SIG-M5 (cell line): ENCODE data around the gene CPB2.

Source experiments
- DNase-seq: peaks from one replicate; lab custom pipeline; 2025; lab: John Stamatoyannopoulos, UW

CPB2 gene

DNA sequence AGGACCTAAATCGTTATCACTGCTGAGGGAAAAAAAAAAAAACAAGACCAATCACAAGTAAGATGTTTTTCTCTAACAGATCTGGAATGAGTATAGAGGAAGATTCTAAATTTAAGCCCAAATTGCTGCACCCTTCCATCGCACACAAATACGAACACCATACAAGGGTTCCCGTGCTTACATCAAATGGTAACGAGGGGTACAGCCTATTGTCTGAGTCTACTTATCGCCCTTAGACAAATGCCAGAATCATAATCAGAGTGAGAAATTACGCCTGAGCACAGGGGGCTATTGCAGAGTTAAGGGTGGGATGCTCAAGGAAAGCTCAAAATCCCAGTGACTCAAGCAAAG, 52.9 kb downstream of the CPB2 start:
- no peak for DNase-seq

DNA sequence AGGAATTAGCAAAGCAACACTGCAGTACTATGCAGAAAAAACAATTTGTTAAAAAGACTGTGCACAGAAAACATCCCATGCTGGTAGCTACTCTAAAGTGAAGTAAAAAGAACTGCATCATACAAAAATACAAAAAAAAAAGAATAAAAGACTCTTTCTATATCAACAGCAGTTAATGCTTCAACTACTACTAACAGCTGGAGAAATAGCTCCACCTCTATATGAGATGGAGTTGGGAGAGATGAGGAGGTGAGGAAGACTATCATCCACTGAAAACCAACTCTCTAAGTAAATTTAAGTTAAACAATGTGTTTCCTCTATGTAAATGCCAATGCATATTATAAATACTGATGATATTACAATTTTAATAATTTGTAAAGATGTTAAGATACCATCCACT, 54.1 kb downstream of the CPB2 start:
- no peak for DNase-seq

DNA sequence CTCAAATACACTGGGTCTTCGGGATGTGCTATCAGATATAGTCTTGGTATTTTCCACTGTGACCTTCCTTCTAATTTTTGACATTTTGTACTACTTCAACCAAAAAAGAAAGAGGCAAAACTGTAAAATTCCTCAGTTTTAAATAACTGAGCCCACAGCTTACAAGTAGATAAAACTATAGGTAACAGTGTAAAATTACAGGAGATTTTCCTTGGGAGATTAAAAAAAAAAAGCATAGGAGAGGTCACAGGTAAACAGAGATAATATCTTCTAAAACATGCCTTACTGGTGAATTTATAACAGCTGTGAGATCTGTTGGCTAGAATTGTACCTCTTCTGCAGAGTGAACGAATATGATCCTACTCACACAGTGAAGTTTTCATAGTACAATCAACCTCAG, 59.4 kb downstream of the CPB2 start:
- DNase-seq = no peak

DNA sequence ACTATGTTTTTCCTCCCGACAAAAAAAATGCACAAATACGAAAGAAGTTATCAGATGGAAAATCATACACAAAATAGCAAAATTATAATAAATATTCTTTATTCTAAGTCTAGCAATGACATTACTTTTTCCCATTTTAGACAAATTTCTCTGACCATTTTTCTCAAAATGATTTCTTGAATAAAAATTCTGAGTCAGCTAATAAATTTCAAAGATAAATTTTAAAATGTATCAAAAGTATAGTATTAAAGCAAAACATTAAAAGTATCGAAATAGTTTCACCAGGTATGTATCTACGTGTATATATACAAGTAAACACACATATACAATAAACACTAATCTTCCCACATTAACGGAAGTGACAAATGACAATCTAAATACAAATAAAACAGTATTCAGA, 61.2 kb downstream of the CPB2 start:
- DNase-seq = no peak

DNA sequence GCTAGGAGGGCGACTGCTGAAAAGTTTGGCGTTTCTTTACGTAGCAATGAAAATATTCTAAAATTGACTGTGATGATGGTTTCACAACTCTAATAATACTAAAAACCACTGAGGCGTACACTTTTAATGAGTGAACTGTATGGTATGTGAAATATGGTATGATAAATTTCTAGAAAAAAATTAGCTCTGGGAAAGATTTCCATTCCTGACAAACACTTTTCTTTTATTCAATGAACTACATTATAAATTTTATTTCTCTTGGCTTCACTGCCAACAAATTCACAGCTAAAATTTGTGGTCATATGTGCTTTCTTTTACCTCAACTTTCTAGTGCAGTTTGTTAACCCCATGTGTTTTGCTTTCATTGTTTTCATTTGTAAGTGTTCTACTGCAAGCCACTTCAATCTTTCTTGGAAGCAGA, 63.4 kb downstream of the CPB2 start:
- no peak for DNase-seq

DNA sequence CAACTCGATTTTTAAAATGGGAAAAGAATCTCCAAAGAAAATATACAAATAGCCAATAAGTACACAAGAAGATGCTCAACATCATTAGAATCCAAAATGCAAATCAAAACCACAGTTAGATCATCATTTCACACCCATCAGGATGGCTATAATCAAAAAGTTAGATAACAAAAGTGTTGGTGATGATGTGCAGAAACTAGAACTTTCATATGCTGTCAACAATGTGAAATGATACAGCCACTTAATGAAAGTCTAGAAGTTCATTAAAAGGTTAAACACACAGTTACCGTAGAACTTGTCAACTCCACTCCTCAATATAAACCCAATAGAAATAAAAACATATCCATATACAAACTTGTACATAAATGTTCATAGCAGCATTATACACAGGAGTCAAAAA, 64.1 kb downstream of the CPB2 start:
- DNase-seq = no peak

DNA sequence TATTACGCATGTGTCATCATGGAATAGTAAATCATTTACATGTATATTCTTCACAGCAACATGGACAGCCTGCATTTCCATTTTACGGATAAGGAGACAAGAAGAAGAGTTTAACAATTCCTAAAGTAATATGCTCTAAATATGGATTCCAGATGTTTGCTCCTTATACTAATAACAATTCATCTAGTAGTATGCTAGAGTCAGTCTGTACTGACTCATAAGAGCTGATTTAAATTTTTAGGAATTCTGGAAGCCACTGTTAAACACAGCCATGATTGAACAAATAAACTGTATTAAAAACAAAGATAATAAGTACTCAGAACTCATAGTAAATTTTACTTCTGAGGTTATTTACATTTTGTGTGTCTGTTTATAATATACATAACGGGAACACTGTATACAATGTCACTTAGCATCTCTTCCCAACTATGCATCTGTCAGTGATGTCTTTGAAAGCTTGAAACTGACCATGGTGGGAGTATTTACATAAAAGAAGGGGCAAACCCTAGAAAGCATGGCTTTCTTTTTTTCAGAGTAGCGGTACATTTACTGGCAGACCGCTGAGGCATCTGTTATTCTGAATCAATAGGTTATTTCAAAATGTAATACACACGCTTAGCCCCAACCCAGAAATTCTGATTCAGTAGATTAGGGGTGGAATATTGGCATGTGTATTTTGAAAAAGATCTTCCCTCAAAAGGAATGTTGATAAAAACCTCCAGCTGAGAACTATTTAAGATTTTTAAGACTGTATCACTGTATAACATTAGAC, 65.2 kb downstream of the CPB2 start:
- DNase-seq = no peak

DNA sequence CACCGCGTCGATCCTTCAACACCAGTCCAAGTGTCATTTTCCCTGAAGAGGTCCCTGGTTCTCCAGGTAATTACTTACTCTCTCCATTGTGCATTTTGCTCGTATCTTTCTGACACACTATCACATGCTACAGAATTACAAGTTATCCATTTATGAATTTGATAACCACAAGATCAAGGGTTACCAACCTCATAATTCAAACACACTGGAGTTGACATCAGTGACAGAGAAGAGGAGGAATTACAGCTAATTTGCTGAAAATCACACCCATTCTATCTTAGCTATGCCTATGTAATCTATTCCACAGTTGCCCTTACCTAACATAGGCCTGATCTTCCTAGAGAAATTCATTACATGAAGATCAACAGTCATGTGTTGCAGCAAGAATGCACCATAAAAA, 66.5 kb downstream of the CPB2 start:
- DNase-seq = no peak

DNA sequence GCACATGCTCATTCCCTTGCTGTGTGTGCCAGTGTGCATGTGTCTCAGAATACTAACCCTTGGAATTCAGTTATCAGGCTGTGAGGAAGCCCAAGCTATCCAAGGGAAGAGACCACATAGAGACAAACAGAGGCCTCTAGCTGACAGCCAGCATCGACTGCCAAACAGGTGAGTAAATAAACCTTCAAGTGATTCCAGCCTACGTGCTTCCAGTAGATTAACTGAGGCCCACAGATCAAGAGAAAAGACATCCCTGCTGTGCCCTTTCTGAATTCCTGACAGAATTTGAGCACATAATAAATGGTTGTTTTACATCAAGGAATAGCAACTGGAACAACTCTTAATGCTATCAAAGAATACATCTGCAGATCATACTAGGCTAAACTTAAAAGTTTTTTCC, 69.8 kb downstream of the CPB2 start:
- no peak for DNase-seq

DNA sequence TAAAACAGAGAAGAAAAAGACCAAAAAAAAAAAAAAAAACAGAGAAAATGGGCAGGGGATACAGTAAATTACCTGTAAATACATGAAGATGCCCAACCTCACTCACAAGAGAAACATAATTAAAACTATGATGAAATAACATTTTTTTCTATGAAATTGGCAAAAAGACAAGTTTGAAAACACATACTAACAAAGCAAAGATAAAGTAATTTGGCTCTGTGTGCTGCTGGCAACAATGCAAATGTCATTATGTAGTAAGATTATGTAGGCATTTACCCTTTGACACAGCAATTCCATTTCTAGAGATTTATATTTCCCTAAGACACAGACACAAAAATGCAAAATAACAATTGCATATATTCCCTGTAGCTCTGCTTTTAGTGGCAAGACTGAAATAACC, 72.5 kb downstream of the CPB2 start:
- DNase-seq = no peak

DNA sequence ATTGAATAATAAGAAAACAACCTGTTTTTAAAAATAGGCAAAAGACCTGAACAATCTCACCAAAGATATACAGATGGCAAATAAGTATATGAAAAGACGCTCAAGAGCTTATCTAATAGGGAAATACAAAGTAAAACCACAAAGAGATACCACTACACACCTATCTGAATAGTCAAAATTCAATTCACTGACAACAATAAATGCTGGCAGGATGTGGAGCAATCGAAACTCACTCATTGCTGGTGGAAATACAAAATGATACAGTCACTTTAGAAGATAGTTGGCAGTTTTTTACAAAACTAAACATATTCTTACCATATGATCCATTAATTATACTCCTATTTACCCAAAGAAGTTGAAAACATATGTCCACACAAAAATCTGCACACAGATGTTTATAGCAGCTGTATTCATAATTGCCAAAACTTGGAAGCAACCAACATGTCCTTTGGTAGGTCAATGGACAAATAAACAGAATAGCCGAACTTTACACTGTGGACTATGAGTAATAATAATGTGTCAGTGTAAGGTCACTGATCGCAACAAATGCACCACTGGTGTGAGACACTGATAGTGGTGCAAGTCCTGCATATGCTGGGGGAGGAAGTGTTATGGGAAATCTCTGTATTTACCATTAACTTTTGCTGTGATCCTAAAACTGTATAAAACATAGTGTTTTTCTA, 73.1 kb downstream of the CPB2 start:
- DNase-seq = no peak

DNA sequence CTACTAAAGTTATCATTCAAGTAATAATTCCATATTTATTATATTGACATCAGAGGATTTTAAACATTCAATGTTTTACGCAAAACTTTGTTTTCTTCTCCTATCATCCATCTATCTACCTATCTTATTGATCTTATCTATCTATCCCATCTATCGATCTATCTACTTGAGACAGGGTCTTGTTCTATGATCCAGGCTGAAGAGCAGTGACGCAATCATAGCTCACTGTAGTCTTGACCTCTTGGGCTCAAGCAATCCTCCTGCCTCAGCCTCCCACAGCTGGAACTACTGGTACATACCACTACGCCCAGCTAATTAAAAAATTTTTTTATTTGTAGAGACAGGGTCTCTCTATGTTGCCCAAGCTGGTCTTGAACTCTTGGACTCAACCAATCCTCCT, 79.7 kb downstream of the CPB2 start:
- no peak for DNase-seq

DNA sequence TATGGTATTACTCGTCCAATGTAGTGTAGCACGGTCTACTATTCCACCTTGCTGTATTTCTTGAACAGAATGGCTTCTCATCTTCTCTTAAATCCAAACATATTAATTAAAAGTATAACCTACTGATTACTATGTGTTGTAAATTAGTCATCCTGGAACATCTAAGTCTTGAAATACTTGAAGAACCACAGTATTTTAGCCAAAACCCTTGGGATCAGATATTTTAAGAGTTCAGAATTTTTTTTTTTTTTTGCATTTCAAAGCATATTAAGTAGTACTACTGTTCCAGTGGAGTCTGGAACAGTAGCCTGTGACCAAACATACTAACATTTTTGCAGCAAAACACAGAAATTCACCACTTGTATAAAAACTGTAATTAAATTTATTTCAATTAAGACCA, 82.4 kb downstream of the CPB2 start:
- no peak for DNase-seq

DNA sequence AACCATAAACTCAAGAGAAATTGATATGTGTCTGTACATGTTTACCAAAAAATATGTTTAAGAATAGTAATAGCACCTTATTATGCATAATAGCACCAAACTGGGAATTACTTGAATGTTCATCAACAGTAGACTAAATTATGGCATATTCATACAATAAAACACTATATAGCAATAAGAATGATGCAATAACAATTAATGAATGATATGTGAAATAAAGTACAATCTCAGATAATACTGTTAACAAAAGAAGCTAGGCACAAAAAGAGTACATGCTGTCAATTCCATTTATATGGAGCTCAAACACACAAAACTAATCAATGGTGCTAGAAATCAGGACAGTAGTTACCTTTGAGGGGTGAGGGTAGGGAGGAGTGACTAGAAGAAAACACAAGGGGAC, 88.6 kb downstream of the CPB2 start:
- no peak for DNase-seq

DNA sequence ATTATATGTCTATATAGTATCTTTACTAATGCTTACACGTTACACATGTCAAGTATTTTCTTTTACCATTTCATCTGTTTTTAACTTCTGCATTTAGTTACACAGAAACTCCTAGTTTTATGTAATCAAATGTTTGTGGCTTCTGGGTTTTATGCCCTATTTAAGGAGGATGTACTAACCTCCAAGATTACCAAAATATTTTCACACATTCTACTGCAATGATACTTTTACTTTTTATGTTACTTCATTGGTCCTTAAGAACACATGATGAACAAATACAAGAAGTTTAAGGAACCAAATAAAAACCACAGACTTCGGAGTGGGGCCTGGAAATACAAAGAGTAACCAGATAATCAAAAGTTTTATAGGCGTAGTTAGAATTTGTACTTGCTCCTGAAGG, 89.5 kb downstream of the CPB2 start:
- DNase-seq = peak; percentile 11

DNA sequence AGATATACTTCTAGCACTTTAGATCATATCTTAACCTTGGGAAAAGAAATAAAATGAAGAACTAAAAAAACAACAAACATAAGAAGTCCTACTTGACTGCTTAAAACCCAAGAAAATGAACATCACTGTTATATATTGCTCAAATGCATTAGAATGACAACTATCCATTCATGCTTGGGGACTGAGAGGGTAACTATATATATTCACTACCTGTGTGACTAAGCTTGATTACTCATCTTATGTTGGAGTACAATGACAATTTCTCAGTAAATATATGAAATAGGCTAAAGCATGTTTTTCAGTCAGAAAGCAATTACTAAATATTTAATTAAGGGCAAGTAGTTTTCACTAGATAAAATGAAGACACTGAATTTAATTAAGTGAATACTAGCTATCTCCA, 92.4 kb downstream of the CPB2 start:
- no peak for DNase-seq

DNA sequence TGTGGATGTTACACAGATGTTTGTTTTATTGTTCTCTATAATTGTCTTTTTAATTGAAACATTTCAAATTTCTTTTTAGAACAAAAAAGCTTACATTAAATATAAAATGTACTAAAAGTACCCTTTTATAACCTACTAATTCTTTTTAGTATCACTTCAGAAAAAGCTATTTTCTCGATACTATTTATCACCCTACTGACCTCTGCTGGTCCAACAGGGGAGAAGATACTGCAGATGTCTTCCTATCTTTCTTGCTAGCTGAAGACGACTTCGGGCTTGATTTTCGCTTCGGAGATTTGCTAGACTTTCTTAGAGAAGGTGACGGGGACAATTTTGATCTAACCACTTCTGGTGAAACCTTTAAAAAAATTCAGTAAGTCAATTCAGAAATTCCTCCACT, 94.7 kb downstream of the CPB2 start:
- no peak for DNase-seq

DNA sequence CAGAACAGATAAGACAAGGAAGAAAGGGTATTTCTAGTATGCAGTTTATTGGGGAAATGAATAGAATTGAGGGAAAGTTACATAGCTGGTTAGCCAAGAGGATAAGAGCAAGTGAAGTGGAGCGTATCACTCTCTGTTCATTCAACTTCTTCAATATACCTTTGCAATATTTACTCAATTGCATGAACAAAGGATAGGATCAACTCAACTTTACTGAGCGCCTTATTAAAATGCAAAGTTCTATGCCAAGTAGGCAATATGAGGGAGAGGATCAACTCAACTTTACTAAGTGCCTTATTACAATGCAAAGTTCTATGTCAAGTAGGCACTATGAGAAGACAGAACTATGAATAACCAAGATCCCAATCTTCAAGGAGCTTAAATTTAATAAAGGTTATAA, 96.2 kb downstream of the CPB2 start:
- no peak for DNase-seq

DNA sequence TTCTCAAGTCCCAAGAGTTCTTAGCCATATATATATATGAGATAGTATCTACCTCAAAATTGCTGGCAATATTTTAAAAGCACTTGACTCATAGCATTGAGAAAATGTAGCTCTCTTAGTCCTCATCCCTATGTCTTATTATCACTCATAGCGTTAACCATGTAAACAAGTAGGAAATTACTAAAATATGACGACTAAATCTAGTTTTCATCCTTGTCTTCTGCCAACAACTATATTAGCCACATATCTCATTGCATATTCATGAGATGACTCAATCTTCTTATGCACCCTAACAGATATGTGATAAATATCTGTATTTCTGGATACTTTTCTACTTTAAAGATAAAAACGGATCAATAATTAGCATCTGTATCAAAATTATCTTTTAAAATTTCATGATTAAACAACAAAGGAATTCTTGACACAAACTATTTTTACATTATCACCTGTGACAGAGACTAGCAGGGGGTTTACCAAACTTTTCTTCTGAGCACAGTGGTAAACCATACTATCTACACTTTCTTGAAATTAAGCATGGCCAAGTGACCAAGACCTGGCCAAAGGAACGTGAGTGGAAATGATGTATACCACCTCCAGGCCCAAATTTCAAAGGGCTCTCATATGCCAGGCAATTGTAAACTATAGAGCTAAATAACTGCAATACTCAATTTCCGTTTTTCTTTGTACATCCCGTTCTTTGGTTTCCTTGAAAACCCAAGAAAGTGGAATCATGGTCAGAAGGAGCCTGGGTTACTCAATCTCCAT, 98.0 kb downstream of the CPB2 start:
- no peak for DNase-seq

DNA sequence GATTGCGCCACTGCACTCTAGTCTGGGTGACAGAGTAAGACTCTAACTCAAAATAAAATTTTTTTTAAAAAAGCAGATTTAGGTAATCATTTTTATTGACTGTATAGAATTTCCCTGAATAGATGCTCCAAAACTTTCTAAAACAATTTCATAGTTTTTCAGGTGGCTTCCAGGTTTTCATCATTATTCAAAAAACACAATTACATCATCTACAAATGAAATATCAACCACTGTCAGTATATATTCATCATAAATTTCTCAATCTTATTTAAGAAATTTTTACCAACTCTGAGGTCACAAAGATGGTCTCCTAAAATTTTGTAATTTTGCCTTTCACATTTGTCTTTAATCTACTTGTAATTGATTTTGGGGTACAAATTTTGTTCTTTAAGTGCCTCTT, 100.3 kb downstream of the CPB2 start:
- DNase-seq = no peak
